HG03520 (cell line): ENCODE data around the gene ITPK1.

Source experiments
- ATAC-seq: cut with Tn5 transposase; IDR thresholded peaks from one replicate; pipeline ENCODE4 v1.9.1; 2021; ENCODE audit warnings: mild to moderate bottlenecking, moderate library complexity; ENCODE audit not compliant: unreplicated experiment

ITPK1 gene

GRCh38 chr14:93045965-93046704, 69.6 kb downstream of the ITPK1 start:
- ATAC-seq, result no peak

GRCh38 chr14:93045211-93045674, 70.5 kb downstream of the ITPK1 start:
- ATAC-seq, result no peak

DNA sequence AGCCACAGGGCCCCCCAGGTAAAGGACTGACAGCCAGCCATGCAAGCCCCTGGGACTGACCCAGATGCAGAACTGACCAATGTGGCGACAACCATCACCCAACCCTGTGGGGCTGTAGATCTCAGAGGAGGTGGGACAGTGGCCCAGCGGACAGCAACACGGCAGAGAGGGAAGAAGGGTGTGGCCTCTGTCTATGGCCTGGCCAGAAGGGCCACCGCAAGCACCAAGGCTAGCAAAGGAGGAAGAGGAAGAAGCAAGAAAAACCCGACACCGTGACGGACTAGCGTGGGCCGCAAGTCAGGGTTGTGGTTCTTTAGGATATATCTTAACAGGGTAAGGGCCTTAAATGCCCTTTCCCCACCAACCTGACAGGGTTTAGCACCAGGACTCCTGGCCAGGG, 71.2 kb downstream of the ITPK1 start:
- no peak for ATAC-seq

GRCh38 chr14:93044121-93044520, 71.6 kb downstream of the ITPK1 start:
- ATAC-seq, result no peak

DNA sequence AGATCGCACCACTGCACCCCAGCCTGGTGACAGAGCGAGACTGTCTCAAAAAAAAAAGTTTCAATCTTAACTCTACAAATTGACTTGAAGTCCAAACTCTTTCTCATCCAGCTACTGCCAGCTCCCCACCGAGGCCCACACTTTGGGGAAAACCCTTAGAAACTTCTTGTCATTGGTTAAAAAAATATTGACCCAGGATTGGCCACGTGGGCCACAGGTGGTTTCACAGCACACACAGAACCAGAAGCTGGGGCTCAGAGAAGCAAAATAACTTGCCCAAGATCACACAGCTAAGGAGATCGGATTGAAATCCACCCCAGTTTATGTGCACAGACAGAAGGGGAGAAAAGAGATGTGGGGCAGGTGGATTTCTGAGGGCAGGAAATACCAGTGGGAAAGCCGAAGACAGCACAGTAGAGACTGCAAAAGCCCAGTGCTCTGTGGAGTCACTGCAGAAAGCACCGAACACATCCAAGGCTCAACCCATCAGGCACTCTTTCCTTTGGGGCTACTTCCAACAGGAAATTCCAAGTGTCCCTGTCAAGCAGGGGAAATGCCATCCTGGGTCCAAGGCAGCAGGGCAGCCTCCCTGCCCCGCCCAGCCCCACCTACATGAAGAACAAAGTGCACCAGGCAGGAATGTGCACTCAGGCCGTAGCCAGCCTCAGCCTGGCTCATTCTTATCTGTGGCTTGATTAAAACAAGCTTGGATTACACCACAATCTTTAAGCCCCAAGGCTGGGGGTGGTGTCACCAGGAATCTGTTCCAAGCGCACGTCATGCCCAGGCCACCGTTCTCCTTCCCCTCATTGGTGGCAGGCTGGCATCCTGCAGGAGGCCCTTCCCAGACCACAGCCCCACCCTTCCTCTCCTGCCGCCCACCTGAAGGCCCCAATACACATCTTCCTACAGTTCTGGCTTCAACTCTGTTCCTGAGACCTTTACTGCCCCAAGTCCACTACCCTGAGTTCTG, 72.5 kb downstream of the ITPK1 start:
- ATAC-seq, result no peak

DNA sequence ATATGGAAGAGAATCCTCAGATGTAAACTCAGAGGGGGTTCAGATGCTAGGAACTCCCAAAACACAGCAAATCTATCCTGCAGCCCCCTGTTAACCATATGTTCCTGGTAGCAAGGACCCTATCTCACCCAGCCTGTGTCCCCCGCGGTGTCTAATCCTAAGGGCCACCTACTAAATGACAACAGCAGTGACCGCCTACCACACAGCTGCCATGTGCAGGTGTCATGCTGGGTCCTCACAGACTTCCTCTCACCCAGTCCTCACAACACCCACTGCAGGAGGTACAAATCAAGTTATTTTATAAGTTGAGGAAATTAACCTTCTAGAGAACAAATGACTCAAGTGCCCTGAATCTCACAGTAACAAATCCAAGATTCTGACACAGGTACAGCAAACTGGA, 73.9 kb downstream of the ITPK1 start:
- no peak for ATAC-seq

GRCh38 chr14:93040982-93041381, 74.7 kb downstream of the ITPK1 start:
- no peak for ATAC-seq

DNA sequence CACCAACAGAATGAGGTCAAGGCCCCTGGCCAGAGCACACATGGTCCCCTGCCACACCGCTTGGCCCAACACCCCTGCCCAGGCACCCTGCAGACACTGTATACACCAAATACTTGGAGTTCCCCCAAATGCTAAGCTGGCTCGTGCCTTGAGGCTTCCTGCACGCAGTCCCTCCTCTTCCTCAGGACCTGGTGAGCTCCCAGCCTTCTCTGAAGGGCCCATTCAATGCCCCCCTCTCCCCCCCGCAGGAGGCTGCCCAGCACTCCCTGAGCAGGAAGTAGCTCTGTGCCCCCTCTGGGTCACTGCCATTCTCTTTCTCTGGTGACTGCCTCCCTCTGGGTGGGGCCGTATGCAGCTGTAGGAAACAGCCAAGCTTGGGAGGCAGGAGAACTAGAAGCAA, 75.3 kb downstream of the ITPK1 start:
- no peak for ATAC-seq

DNA sequence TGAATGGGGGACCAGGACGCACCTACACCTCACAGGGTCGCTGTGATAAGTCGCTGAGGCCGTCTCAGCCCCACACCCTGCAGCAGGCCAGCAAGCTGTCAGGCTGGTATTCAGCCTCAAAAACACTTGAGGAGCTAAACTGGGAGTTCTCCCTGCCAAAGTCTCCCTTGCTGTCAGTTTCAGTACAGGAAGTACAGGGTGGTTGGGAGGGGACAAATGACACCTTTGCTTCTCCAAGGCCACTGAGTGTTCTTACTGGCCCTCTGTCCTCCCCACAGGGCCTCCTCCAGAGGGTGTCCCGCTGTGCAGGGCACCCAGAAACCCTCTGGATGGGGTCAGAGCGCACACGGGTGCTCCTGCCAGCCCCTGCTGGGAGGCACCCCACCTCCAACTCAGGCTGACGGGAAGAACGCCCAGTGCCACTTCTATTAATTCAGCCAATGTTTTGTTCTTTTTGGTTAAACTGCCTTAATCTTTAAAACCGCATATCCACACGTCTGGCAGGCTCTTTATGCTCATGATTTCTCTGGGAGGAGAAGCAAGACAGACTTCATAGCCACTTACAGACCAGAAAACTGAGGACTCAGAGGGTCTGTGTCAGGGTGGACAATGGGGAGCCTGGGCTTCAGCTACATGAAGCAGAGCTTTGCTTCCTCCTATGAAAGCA, 75.9 kb downstream of the ITPK1 start:
- no peak for ATAC-seq

DNA sequence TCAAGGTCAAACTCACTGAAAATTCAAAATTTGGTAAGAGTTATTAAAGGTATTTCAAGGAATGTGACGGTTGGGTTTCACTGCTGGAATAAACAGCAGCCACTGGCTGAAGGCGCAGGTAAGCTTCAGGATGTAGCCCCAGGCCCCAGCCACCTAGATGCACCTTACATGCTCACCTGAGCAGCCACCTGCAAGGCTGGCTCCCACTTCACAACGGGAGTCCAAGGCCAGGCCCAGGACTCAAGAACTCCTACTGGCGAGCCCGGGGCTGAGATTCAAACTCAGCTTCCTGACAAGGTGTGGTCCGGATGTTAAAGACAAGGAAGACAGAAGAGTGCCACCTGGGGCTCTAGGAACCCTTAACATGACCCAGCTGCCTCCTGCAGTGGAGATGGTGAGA, 78.4 kb downstream of the ITPK1 start:
- no peak for ATAC-seq

DNA sequence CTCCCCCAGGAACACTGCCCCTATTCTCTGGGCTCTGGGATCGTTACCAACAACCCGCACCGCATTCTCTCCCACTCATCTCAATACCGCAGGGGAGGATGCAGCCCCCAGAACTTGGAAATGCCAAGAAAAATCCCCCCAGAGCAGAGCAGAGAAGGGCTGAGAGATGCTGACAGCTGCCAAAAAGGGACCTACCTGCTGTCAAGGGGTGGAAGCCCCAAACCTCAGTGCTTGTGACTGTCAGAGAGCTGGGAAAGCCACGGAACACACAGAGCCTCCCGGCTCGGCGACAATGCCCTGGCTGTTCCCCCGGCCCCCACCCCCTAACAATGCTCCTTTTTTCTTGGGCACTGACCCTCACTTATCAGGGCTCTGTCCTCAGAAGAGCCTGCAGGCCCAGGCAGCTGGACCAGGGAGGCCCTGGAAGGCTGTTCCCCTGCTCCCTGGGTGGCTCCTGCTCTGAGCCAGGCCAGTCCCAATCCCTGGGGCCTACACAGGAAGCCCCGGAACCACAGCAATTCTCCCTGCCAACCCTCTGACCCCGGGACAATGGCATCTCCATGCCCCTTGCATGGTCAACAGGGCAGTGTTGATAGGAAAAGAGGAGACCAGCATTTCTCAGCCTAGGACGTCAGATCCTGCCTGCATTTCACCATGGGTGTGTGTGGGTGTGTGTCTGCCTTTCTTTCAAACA, 78.9 kb downstream of the ITPK1 start:
- no peak for ATAC-seq

- ATAC-seq, result no peak
Measured at GRCh38 chr14:93035917-93036651, 79.6 kb downstream of the ITPK1 start.

GRCh38 chr14:93035585-93035916, 80.2 kb downstream of the ITPK1 start:
- ATAC-seq, result no peak

- no peak for ATAC-seq
Measured at GRCh38 chr14:93034671-93034994, 81.1 kb downstream of the ITPK1 start.

- ATAC-seq, result peak; percentile 69
Measured at GRCh38 chr14:93033983-93034670, 81.6 kb downstream of the ITPK1 start.

DNA sequence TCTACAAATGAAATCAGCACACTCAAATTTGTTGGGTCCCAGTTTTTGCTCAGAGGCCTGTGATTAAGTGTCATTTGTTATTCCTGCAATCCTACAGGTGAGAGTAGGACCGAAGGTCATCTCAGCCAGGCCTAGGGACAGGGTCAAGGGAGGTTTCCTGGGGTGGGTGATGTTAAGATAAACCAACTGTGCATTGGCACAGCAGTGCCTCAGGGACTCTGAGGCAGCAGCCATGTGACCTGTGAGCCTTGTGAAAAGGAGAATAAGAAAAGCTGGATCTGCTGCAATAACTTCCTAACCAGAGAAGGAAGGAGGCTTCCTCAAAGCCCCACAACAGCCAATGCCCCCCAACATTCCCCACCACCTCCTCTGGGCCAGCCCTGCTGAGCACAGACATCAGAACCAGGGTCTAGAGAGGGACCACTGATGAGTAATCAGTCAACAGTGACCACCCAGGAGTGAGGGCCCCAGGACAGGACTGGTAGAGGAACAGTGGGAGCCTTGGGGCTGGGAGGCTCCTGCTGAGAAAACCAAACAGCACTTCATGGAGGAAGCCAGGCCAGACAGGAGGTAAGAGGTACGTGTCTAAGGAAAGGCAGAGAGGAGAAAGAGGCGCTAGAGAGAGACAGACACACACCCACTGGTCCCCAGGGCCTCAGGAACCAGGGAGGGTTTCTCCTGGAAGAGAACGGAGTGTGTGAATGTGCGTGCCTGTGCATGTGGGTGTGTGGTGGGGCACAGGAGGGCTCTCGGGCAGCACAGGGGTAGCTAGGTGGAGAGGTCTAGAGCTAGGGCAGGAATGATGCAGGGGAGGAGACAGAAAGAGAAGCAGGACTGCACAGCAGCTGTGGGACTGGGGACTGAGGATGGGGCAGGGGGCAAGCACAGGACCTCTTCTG, 82.4 kb downstream of the ITPK1 start:
- no peak for ATAC-seq

DNA sequence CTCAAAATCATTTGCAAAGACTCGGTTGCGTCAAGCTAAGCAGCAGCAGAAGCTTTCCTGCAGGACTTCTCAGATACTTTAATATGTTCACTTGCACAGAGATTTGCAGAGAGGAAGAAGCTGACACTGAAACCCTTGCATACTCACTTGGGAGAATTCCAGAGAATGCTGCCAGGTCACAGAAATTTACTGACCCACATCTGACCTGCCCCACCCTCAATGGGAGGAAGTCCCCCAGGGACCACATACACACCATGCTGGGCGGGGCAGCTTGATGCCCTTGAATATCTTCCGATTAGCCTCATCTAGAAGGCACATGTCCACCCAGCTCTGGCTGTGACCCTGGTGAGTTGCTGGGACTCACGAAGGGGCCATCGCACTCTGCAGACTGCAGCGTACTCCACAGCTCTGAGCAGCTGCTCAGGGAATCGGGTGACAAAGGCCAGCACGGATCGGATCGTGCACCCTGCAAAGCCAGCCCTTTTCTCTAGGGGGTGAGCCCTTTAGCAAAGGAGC, 83.2 kb downstream of the ITPK1 start:
- no peak for ATAC-seq

DNA sequence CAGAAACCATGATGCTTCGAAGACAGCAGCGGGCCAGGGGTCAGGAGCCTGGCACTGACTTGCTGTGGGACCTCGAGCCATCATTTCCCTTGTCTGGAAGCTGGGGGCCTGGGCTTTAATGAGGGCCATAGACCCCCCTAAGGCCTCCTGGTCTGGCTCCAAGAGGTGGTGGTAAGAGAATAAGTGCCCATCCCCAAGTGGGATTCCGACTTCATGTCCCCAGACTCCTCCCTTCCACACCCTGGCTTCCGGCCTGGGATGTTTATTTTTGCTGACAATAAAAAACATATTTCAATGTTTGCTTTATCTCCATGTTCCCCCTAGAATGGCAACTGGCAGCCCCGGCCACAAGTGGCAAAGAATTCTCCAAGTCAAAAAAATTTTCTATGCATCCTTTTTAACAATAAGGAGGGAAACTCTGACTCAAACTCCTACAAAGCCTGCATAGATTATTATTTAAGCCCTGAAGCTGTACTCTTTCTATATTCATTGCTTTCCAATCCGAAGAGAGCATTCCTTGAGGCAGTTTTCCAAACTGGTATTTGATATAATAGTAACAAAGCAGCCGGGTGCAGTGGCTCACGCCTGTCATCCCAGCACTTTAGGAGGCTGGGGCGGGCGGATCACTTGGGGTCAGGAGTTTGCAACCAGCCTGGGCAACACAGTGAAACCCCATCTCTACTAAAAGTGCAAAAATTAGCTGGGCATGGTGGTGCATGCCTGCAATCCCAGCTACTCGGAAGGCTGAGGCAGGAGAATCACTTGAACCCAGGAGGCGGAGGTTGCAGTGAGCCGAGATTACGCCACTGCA, 84.0 kb downstream of the ITPK1 start:
- no peak for ATAC-seq
